T-helper 17 cell (primary cell): ENCODE measurements around the gene IL4. TPM values are rescaled to one million over a fixed set of nuclear protein-coding genes. Genes with fewer than 3 reads are reported as not detected.
"Not testable (repeated sequence)": the region's sequence is repeated elsewhere in the genome, so short reads cannot be mapped to it uniquely, and the experiment has no call there.

ENCODE experiments used
- ATAC-seq: fragments of 150-1000 bp; cut with Tn5 transposase; 2 replicates; pipeline ENCODE4 v1.10.0; 2021; ENCODE audit warnings: mild to moderate bottlenecking, moderate library complexity
- DNase-seq, 3 donors: peaks; one replicate each; pipeline versions ENCODE4 v3.0.0 to v3.0.0-alpha.2; 2020 to 2021
- H3K9me3 ChIP-seq: one replicate; pipeline ENCODE4 v1.7.0; 2013; ENCODE audit warnings: low read length, mild to moderate bottlenecking; ENCODE audit not compliant: control insufficient read depth, poor library complexity, severe bottlenecking
- H3K27ac Mint-ChIP-seq: one replicate; pipeline ENCODE4 v1.8.0; 2022; ENCODE audit warnings: mild to moderate bottlenecking, moderate library complexity, mixed read lengths
- H3K27me3 Mint-ChIP-seq: one replicate; pipeline ENCODE4 v1.8.0; 2022; ENCODE audit warnings: mixed read lengths
- H3K36me3 Mint-ChIP-seq: one replicate; pipeline ENCODE4 v1.8.0; 2022; ENCODE audit warnings: low read depth, mixed read lengths
- H3K4me1 Mint-ChIP-seq: one replicate; pipeline ENCODE4 v1.8.0; 2022; ENCODE audit warnings: mild to moderate bottlenecking, mixed read lengths
- H3K4me3 Mint-ChIP-seq: one replicate; pipeline ENCODE4 v1.8.0; 2022; ENCODE audit warnings: mild to moderate bottlenecking, moderate library complexity, mixed read lengths
- total RNA-seq, 4 donors: library from RNA in 2 of 4; stranded (reverse) in 2 of 4; gene quantifications; one replicate each; pipeline ENCODE4 v1.2.3 and lab custom pipeline; 2022 to 2026

Gene IL4
- total RNA-seq = not detected
- 0 to 0.12 reads per million in 2 donors for total RNA-seq (lab: John Stamatoyannopoulos, UW)

DNA sequence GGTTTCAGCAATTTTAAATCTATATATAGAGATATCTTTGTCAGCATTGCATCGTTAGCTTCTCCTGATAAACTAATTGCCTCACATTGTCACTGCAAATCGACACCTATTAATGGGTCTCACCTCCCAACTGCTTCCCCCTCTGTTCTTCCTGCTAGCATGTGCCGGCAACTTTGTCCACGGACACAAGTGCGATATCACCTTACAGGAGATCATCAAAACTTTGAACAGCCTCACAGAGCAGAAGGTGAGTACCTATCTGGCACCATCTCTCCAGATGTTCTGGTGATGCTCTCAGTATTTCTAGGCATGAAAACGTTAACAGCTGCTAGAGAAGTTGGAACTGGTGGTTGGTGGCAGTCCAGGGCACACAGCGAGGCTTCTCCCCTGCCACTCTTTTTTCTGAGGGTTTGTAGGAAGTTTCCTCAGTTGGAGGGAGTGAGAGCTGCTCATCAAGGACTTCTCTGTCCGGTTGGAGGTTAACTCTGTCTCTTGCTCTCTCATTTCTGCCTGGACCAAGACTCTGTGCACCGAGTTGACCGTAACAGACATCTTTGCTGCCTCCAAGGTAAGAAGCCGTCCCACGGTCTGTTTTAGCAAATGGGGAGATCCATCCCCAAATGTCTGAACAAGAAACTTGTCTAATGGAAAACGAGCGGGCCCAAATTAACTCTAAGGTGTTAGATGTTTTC lies at the start of gene IL4:
Gene IL4, plus strand, starts transcription at position 51 of the 692 bp plus-strand sequence. Its CDS starts 62 bp downstream, at position 113.
- Mint-ChIP-seq H3K27me3 (peaks cover 4% of the 10 kb centered on the region), H3K4me1 (no peaks in the 10 kb centered on the region), H3K27ac (peak within 1 kb of the TSS; percentile 51), H3K36me3 (peaks cover 3% of the 10 kb centered on the region), H3K4me3 (peak within 1 kb of the TSS; percentile 39)
- no peaks in the 10 kb centered on the region for H3K9me3 ChIP-seq
- DNase-seq (no peak), ATAC-seq (no peak)

DNA sequence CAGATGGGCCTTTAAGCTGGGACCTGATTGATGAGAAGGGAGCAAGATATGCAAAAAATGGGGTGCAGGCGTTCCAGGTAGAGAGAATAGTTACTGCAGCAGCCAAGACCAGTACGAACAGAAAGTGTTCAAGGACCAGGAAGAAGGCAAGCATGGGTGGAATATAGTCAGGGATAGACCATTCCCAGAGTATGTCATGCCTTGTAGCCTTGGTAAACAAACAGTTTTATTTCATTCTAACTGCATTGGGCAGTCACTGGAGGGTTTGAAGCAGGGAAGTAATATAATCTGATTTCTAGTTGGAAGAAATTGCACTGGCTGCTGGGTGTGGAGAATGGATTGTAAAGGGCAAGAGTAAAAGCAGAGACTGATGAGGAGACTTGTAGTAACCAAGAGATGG lies 46.3 kb upstream of the IL4 start:
- no peak overlapping the region for H3K27ac Mint-ChIP-seq
- peaks cover 29% of the 10 kb centered on the region for H3K4me1 Mint-ChIP-seq
- no peaks in the 10 kb centered on the region for H3K9me3 ChIP-seq
- DNase-seq = no peak
- peaks cover 18% of the 10 kb centered on the region for H3K36me3 Mint-ChIP-seq
- ATAC-seq = no peak
- H3K27me3 Mint-ChIP-seq = no peaks in the 10 kb centered on the region
- H3K4me3 Mint-ChIP-seq = no peak overlapping the region

- DNase-seq = no peak
- Mint-ChIP-seq H3K27ac (peak overlapping the region; percentile 43), H3K36me3 (peaks cover 12% of the 10 kb centered on the region), H3K4me1 (peaks cover 24% of the 10 kb centered on the region), H3K27me3 (no peaks in the 10 kb centered on the region), H3K4me3 (no peak overlapping the region)
- H3K9me3 ChIP-seq = no peaks in the 10 kb centered on the region
- ATAC-seq = no peak
Measured at GRCh38 chr5:132628814-132629213, 45.0 kb upstream of the IL4 start.

DNA sequence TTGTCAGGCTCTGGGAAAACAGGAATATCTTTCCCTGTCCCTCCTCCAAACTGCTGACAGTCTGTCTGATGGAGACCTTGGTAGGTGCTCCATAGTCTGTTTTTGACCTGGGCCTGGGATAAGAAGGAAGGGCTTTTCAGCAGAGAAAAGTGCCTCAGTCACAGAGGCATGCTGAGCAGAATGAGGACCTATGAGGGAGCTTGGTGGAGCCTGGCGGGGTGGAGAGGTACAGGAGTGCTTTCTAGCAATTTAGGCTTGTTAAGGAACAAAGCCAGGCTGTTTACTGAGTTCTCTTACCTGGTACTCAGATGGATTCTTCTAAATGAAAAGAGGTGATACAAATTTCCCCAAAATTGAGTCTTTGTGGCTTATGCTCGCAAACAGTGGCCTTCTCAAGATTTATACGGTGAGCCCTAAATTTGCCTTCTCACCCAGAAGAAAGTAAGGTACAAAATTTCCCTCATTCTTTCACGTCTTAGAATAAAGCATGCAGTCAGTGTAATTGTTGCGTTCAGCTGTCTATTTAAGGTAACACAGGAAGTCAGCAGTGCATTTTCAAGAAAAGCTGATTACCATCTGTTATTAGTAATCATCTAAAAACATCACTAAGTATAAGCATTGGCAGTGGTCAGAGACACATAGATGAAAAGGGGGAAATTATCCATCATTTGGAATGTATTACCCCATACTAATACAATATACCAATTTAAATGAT lies 44.4 kb upstream of the IL4 start:
- Mint-ChIP-seq H3K27ac (peak overlapping the region; percentile 43), H3K4me1 (peaks cover 24% of the 10 kb centered on the region), H3K4me3 (no peak overlapping the region), H3K36me3 (peaks cover 12% of the 10 kb centered on the region), H3K27me3 (no peaks in the 10 kb centered on the region)
- H3K9me3 ChIP-seq = no peaks in the 10 kb centered on the region
- ATAC-seq (no peak), DNase-seq (no peak)

GRCh38 chr5:132633587-132633986 lies 40.2 kb upstream of the IL4 start:
- not testable (repeated sequence) for H3K9me3 ChIP-seq, H3K36me3 Mint-ChIP-seq, H3K4me3 Mint-ChIP-seq, ATAC-seq, H3K27me3 Mint-ChIP-seq, DNase-seq, H3K27ac Mint-ChIP-seq
- peaks cover 21% of the 10 kb centered on the region for H3K4me1 Mint-ChIP-seq

DNA sequence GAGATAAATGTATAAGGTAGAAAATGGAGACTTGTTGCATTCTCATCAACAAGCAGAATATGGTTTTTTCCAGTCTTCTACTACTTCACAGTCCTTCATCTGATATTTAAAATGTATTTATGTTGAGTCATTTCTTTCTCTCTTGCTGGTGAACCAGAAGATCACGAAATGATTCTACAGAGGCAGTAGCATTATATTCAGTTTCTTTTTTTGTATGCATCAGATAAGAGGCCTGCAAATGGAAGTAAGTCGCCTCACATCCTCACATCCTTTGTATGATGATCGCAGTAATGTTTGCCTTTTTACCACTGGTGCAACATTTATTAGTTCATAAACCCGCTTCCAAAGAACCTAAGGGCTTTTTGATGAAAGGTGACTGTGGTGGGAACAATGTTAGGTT lies 37.9 kb upstream of the IL4 start:
- H3K27ac Mint-ChIP-seq = no peak overlapping the region
- no peak overlapping the region for H3K4me3 Mint-ChIP-seq
- no peaks in the 10 kb centered on the region for H3K9me3 ChIP-seq
- peaks cover 12% of the 10 kb centered on the region for H3K4me1 Mint-ChIP-seq
- ATAC-seq (no peak), DNase-seq (no peak)
- no peaks in the 10 kb centered on the region for H3K27me3 Mint-ChIP-seq
- H3K36me3 Mint-ChIP-seq = peaks cover 5% of the 10 kb centered on the region

DNA sequence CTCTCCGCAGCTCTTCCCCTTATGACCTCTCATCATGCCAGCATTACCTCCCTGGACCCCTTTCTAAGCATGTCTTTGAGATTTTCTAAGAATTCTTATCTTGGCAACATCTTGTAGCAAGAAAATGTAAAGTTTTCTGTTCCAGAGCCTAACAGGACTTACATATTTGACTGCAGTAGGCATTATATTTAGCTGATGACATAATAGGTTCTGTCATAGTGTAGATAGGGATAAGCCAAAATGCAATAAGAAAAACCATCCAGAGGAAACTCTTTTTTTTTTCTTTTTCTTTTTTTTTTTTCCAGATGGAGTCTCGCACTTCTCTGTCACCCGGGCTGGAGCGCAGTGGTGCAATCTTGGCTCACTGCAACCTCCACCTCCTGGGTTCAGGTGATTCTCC lies 36.5 kb upstream of the IL4 start:
- no peak for ATAC-seq

DNA sequence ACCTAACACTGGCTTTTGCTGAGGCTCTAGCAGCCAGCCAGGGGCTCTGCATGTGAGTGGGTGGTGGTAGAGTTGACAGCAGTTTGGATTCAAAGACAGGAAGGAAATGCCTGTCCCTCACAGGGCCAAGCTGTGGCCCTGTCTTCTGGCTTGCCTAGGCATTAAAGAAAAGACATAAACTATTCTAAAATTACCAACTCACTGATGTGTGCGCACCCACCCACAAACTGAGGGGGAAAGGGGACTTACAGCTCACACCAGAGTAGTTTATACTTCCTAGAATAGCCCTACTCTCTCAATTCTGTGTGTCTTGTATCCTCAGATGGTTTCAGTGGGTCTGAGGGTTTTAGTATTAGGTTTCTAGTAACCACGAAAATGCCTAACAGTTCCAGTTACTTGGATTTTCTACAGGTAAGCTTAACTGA lies 34.1 kb upstream of the IL4 start:
- H3K27ac Mint-ChIP-seq = no peak overlapping the region
- no peak overlapping the region for H3K4me3 Mint-ChIP-seq
- no peaks in the 10 kb centered on the region for H3K27me3 Mint-ChIP-seq
- H3K36me3 Mint-ChIP-seq = peaks cover 10% of the 10 kb centered on the region
- peaks cover 6% of the 10 kb centered on the region for H3K4me1 Mint-ChIP-seq
- no peak for ATAC-seq
- H3K9me3 ChIP-seq = no peaks in the 10 kb centered on the region
- DNase-seq = no peak

More for the DNA sequence above, 36.5 kb upstream of the IL4 start:
- Mint-ChIP-seq H3K27me3 (no peaks in the 10 kb centered on the region), H3K27ac (peak overlapping the region; percentile 59), H3K36me3 (peaks cover 2% of the 10 kb centered on the region), H3K4me3 (no peak overlapping the region), H3K4me1 (peaks cover 6% of the 10 kb centered on the region)
- no peaks in the 10 kb centered on the region for H3K9me3 ChIP-seq
- DNase-seq = no peak

DNA sequence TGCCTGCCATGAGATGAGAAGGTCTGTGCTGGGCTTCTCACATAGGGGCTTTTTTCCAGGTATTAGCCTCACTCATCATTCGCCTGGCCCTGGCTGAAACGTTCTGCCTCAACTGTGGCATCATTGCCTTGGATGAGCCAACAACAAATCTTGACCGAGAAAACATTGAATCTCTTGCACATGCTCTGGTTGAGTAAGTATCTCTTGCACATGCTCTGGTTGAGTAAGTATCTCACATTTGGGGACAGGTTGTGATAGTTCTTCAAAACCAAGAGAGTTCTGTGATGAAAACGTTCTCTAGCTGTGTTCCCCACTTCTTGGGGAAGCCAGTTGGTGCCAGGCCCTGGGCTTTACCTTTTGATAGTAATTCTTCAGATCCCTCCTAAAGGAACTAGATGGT lies 33.2 kb upstream of the IL4 start:
- H3K27ac Mint-ChIP-seq = no peak overlapping the region
- ATAC-seq = no peak
- no peak overlapping the region for H3K4me3 Mint-ChIP-seq
- H3K36me3 Mint-ChIP-seq = peaks cover 10% of the 10 kb centered on the region
- H3K27me3 Mint-ChIP-seq = no peaks in the 10 kb centered on the region
- no peak for DNase-seq
- no peaks in the 10 kb centered on the region for H3K9me3 ChIP-seq
- H3K4me1 Mint-ChIP-seq = peaks cover 2% of the 10 kb centered on the region

DNA sequence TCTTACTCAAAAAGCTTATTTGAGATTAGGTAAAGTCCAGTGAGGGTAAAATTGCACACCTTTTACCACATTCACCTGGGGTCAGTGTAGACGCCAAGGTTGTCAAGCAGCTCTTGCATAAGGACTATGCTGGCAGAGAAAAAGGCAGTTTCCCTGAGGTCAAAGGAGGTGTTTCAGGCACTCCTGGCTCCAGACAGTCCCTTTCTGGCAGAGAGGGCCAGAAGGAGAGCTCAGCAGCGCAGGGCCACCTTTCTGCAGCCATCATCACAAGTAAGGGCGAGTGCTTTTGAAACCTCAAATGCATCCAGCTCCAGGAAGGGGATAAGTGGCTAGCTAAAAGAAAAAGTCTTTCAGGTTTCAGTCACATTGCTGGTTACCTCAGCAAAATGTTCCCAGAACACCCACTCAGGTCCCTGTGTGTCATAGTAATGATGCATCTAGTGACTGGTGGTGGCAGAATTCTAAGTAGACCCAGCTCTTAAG lies 32.5 kb upstream of the IL4 start:
- no peak for ATAC-seq
- Mint-ChIP-seq H3K4me1 (no peaks in the 10 kb centered on the region), H3K4me3 (no peak overlapping the region), H3K27ac (no peak overlapping the region), H3K27me3 (no peaks in the 10 kb centered on the region), H3K36me3 (peaks cover 10% of the 10 kb centered on the region)
- no peak for DNase-seq
- H3K9me3 ChIP-seq = no peaks in the 10 kb centered on the region

DNA sequence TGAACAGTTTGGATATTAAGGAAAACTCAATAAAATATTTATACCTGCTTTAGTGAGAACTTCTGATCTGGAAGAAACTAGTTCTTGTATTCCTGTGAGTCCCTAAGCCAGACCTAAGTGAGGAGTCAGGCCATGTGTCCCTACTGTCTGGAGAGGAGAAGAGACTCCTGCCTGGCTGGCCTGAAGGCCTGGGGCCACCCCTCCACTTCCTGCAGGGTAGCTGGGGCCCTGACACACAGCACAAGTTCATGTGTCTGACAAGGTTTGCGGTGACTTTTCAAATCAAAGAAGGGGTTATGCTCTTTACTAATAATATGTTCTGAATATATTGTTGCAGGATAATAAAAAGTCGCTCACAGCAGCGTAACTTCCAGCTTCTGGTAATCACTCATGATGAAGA lies 31.9 kb upstream of the IL4 start:
- Mint-ChIP-seq H3K4me3 (no peak overlapping the region), H3K27me3 (no peaks in the 10 kb centered on the region), H3K4me1 (no peaks in the 10 kb centered on the region), H3K36me3 (peaks cover 10% of the 10 kb centered on the region), H3K27ac (no peak overlapping the region)
- ATAC-seq = no peak
- DNase-seq = no peak
- no peaks in the 10 kb centered on the region for H3K9me3 ChIP-seq

DNA sequence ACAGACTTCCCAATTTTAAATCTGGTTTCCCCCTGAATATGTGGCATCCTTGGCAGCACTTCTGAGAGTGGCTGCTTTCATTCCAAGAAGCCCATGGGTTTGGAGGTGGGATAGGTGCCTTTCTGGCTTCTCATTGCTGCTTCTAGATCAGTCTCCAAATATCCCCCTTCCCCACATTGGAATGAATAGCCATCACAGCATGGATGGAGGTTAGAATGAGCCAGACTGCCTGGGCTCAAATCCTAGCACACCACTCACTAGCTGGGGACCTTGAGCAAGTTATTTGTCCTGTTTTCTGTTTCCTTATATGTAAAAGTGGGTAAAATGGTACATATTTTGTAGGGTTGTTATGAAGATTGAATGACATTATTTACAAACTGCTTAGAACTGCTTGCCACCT lies 29.6 kb upstream of the IL4 start:
- Mint-ChIP-seq H3K36me3 (peaks cover 8% of the 10 kb centered on the region), H3K27ac (no peak overlapping the region), H3K4me3 (no peak overlapping the region), H3K4me1 (no peaks in the 10 kb centered on the region), H3K27me3 (no peaks in the 10 kb centered on the region)
- ATAC-seq = no peak
- DNase-seq = no peak
- H3K9me3 ChIP-seq = peaks cover 8% of the 10 kb centered on the region

DNA sequence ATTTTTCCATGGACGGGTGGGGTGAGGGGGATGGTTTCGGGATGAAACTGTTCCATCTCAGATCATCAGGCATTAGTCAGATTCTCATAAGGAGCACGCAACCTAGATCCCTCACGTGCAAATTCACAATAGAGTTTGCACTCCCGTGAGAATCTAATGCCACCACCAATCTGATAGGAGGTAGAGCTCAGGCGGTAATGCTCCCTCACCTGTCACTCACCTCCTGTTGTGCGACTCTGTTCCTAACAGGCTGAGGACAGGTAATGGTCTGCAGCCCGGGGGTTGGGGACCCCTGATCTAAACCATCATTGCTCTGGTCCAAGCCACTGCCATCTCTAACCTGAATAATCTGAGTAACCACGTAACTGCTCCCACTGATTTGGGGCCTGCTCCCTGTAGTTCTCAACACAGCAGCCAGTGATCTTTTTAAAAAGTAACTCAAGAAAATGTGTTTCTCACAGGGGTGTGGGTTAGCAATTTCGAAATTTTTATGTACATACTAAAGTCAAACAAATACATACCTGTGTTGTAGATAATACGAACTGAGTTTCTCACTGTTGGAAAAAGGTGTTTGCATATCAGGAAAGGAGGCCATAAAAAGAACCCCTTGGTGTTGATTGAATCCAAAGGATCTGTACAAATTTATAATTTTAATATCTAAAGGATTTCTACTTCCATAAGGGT lies 27.1 kb upstream of the IL4 start:
- Mint-ChIP-seq H3K27me3 (no peaks in the 10 kb centered on the region), H3K27ac (no peak overlapping the region), H3K4me3 (no peak overlapping the region), H3K4me1 (no peaks in the 10 kb centered on the region), H3K36me3 (peaks cover 8% of the 10 kb centered on the region)
- no peak for DNase-seq
- H3K9me3 ChIP-seq = peaks cover 8% of the 10 kb centered on the region
- ATAC-seq = no peak
